Neuronal stem cell (in vitro differentiated cells): ENCODE results near the gene EFCAB7.

Source experiments
- DNase-seq: peaks from one replicate; pipeline ENCODE4 v3.0.0-alpha.2; 2013; ENCODE audit warnings: low spot score
- H2AFZ ChIP-seq: one replicate; pipeline ENCODE4 v1.6.1; 2013; ENCODE audit warnings: mild to moderate bottlenecking, low read length, inconsistent platforms
- H2AK5ac ChIP-seq: 2 replicates; pipeline ENCODE4 v1.6.1; 2013; ENCODE audit warnings: low read depth, mild to moderate bottlenecking, inconsistent platforms, low read length, moderate library complexity, mixed read lengths
- H2BK120ac ChIP-seq: 2 replicates; pipeline ENCODE4 v1.6.1; 2013; ENCODE audit warnings: low read depth, mild to moderate bottlenecking, inconsistent platforms, low read length, moderate library complexity, mixed read lengths
- H2BK12ac ChIP-seq: one replicate; pipeline ENCODE4 v1.6.1; 2013; ENCODE audit warnings: low read length, inconsistent platforms
- H2BK15ac ChIP-seq: 2 replicates; pipeline ENCODE4 v1.6.1; 2013; ENCODE audit warnings: mild to moderate bottlenecking, low read length, inconsistent platforms, mixed read lengths
- H2BK5ac ChIP-seq: one replicate; pipeline ENCODE4 v1.6.1; 2013; ENCODE audit warnings: inconsistent platforms, mild to moderate bottlenecking, low read length, moderate library complexity
- H3K14ac ChIP-seq: one replicate; pipeline ENCODE4 v1.6.1; 2013; ENCODE audit warnings: low read length, inconsistent platforms
- H3K18ac ChIP-seq: 2 replicates; pipeline ENCODE4 v1.6.1; 2013; ENCODE audit warnings: low read length, inconsistent platforms
- H3K23ac ChIP-seq: 2 replicates; pipeline ENCODE4 v1.6.1; 2013; ENCODE audit warnings: low read depth, mild to moderate bottlenecking, mixed read lengths, low read length, inconsistent platforms; ENCODE audit not compliant: poor library complexity
- H3K27ac ChIP-seq: replicated peaks from 3 replicates; pipeline ENCODE4 v1.5.1; 2013; ENCODE audit warnings: low read length, inconsistent platforms
- H3K27me3 ChIP-seq, 3 experiments: 2 replicates each; pipeline ENCODE4 v1.6.1; 2013; ENCODE audit warnings: low read length in 3 of 3, mild to moderate bottlenecking in 2 of 3, inconsistent platforms in 1 of 3, low read depth in 1 of 3, mixed read lengths in 1 of 3, moderate library complexity in 1 of 3; ENCODE audit not compliant: control insufficient read depth in 3 of 3, insufficient read depth in 3 of 3
- H3K36me3 ChIP-seq, 2 donors: replicated peaks in 1 of 2; 2 replicates each; pipeline ENCODE4 v1.6.1; 2013; ENCODE audit warnings: low read length in 2 of 2; ENCODE audit not compliant: control insufficient read depth in 2 of 2, insufficient read depth in 2 of 2
- H3K4ac ChIP-seq: 2 replicates; pipeline ENCODE4 v1.6.1; 2013; ENCODE audit warnings: inconsistent platforms, mild to moderate bottlenecking, low read length, moderate library complexity
- H3K4me1 ChIP-seq, 2 donors: 1 replicate in 1 of 2; 2 replicates in 1 of 2; pipeline ENCODE4 v1.6.1; 2013; ENCODE audit warnings: low read length in 2 of 2, low read depth in 1 of 2; ENCODE audit not compliant: control insufficient read depth in 2 of 2, insufficient read depth in 1 of 2
- H3K4me2 ChIP-seq: one replicate; pipeline ENCODE4 v1.6.1; 2013; ENCODE audit warnings: mild to moderate bottlenecking, low read length, inconsistent platforms; ENCODE audit not compliant: insufficient read depth, poor library complexity, severe bottlenecking
- H3K4me3 ChIP-seq, 2 donors: 2 replicates each; pipeline ENCODE4 v1.5.1; 2013; ENCODE audit warnings: low read length in 2 of 2, mild to moderate bottlenecking in 2 of 2, inconsistent platforms in 1 of 2, moderate library complexity in 1 of 2
- H3K79me1 ChIP-seq: one replicate; pipeline ENCODE4 v1.6.1; 2013; ENCODE audit warnings: low read depth, mild to moderate bottlenecking, inconsistent platforms, low read length, moderate library complexity
- H3K9ac ChIP-seq: one replicate; pipeline ENCODE4 v1.6.1; 2013; ENCODE audit warnings: mild to moderate bottlenecking, low read depth, low read length, inconsistent platforms; ENCODE audit not compliant: poor library complexity
- H3K9me3 ChIP-seq, 2 donors: replicated peaks in 1 of 2; 2 replicates each; pipeline versions ENCODE3 to v1.6.1; 2013; ENCODE audit warnings: low read length in 2 of 2, mild to moderate bottlenecking in 2 of 2, inconsistent platforms in 1 of 2, low read depth in 1 of 2, mixed read lengths in 1 of 2, moderate library complexity in 1 of 2; ENCODE audit not compliant: control insufficient read depth in 2 of 2, insufficient read depth in 1 of 2
- H4K8ac ChIP-seq: one replicate; pipeline ENCODE4 v1.6.1; 2013; ENCODE audit warnings: low read depth, mild to moderate bottlenecking, inconsistent platforms, low read length, moderate library complexity
- H4K91ac ChIP-seq: one replicate; pipeline ENCODE4 v1.6.1; 2013; ENCODE audit warnings: low read length, low read depth, mild to moderate bottlenecking, inconsistent platforms; ENCODE audit not compliant: poor library complexity
- WGBS, 2 donors: extraction: QIAGEN DNeasy Blood & Tissue Kit; methylation state at CpG; one replicate each; pipeline ENCODE4 v1.1.7; 2013; ENCODE audit warnings: missing lambda C conversion rate in 2 of 2, mixed read lengths in 1 of 2; ENCODE audit not compliant: insufficient read length in 2 of 2, insufficient replicate concordance in 1 of 2; ENCODE audit errors: extremely low coverage in 2 of 2; 5-methylcytosine and 5-hydroxymethylcytosine counted together

EFCAB7 gene

DNA sequence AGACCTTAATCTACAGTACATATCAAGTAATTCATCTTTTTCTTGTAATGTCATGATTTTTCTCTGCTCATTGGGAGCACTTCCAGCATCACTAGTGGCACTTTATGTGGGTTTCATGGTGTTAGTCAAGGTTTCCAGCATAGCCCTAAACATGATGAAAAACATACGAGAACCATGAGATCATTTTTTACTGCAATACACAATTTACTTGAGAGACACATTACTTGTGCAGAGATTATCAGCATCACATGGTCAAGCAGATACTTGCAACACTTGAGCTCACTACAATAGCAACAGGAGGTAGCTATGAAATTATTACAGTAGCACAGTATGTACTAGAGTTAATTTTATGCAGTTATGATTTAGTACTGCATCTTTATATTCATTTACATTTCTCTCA is 36.7 kb upstream of the EFCAB7 start:
- H3K9me3 ChIP-seq, result no peaks in the 10 kb centered on the region
- DNase-seq, result no peak
- H2AK5ac ChIP-seq, result no peak overlapping the region
- no peak overlapping the region for H3K23ac ChIP-seq
- H3K79me1 ChIP-seq, result no peaks in the 10 kb centered on the region
- no CpG with 5 or more reads among the region's 1 CpG for WGBS, 2 donors
- no peak overlapping the region for H3K9ac ChIP-seq
- no peak overlapping the region for H4K91ac ChIP-seq
- H3K36me3 ChIP-seq, result peaks cover 0 to 21% of the 10 kb centered on the region in 2 donors
- no peak overlapping the region for H3K4me2 ChIP-seq
- H3K27ac ChIP-seq, result no peak overlapping the region
- H3K27me3 ChIP-seq, result no peaks in the 10 kb centered on the region
- H3K4me3 ChIP-seq, result no peak overlapping the region
- H3K18ac ChIP-seq, result no peak overlapping the region
- no peaks in the 10 kb centered on the region for H3K4me1 ChIP-seq
- no peak overlapping the region for H2AFZ ChIP-seq
- no peak overlapping the region for H2BK12ac ChIP-seq
- H2BK15ac ChIP-seq, result no peak overlapping the region
- no peak overlapping the region for H4K8ac ChIP-seq
- H2BK5ac ChIP-seq, result no peak overlapping the region
- H3K14ac ChIP-seq, result no peak overlapping the region
- no peak overlapping the region for H3K4ac ChIP-seq
- H2BK120ac ChIP-seq, result no peak overlapping the region

DNA sequence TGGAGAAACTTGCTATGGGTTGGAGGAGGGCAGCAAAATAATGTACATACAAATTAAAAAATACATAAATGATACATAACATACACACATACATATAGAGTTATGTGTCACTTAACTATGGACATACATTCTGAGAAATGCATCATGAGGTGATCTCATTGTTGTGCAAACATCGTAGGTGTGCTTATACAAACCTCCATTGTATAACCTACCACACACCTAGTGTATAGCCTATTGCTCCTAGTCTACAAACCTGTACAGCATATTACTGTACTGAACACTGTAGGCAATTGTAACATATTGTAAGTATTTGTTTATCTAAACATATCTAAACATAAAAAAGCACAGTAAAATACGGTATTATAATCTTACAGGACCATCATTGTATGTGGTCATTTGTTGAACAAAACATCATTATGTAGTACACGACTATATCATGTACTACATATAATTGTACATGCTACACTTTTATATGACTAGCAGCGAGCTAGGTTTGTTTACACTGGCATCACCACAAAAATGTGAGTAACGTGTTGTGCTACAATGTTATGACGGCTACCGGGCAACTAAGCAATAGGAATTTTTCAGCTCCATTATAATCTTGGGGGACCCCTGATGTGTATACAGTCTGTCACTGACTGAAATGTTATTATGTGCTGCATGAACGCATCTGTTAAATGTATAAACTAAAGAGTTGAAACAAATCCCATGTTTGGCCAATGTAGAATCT is 35.8 kb upstream of the EFCAB7 start:
- H3K4me2 ChIP-seq, result no peak overlapping the region
- H3K18ac ChIP-seq, result no peak overlapping the region
- no peak overlapping the region for H2BK15ac ChIP-seq
- H3K27ac ChIP-seq, result no peak overlapping the region
- no peak overlapping the region for H2AK5ac ChIP-seq
- no peak overlapping the region for H2BK12ac ChIP-seq
- H4K8ac ChIP-seq, result no peak overlapping the region
- H3K9me3 ChIP-seq, result no peaks in the 10 kb centered on the region
- no peak overlapping the region for H3K4ac ChIP-seq
- H2AFZ ChIP-seq, result no peak overlapping the region
- no CpG with 5 or more reads among the region's 8 CpGs for WGBS, 2 donors
- no peaks in the 10 kb centered on the region for H3K4me1 ChIP-seq
- no peaks in the 10 kb centered on the region for H3K79me1 ChIP-seq
- H3K23ac ChIP-seq, result no peak overlapping the region
- no peak overlapping the region for H2BK5ac ChIP-seq
- H3K36me3 ChIP-seq, result peaks cover 0 to 21% of the 10 kb centered on the region in 2 donors
- no peak overlapping the region for H3K14ac ChIP-seq
- no peak overlapping the region for H3K4me3 ChIP-seq
- no peak overlapping the region for H2BK120ac ChIP-seq
- no peak for DNase-seq
- no peaks in the 10 kb centered on the region for H3K27me3 ChIP-seq
- H4K91ac ChIP-seq, result no peak overlapping the region
- H3K9ac ChIP-seq, result no peak overlapping the region

DNA sequence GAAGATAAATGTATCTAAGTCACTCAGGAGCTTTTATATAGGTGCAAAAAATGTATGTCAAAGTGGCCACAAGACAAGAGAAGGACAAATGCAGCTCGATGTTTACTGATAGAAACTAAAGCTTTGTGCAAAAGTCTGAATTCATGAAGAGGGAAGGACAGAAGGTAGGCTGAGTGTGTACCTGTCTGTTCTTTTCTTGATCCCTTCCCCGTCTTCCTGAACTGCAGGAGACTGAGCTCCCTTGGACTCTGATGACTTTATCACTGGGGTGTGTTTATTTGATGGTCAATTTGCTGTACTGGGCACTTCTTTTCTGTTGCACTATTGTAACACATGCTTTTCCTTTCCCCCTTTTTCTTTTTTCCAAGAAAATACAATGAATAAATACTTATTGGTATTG is 25.7 kb upstream of the EFCAB7 start:
- Histone ChIP-seq H3K79me1 (peaks cover 3% of the 10 kb centered on the region), H3K36me3 (peaks cover 0 to 3% of the 10 kb centered on the region in 2 donors), H2BK15ac (no peak overlapping the region), H3K4me1 (no peaks in the 10 kb centered on the region), H2BK120ac (no peak overlapping the region), H3K23ac (no peak overlapping the region), H2BK12ac (no peak overlapping the region), H4K91ac (no peak overlapping the region), H3K4ac (no peak overlapping the region), H3K27me3 (no peaks in the 10 kb centered on the region), H3K14ac (no peak overlapping the region), H4K8ac (no peak overlapping the region), H3K4me3 (no peak overlapping the region), H3K9me3 (peaks cover 0 to 5% of the 10 kb centered on the region in 2 donors), H2AK5ac (no peak overlapping the region), H2BK5ac (no peak overlapping the region), H3K9ac (no peak overlapping the region), H3K18ac (no peak overlapping the region), H2AFZ (no peak overlapping the region), H3K27ac (no peak overlapping the region), H3K4me2 (no peak overlapping the region)
- DNase-seq, result no peak
- no CpG with 5 or more reads among the region's 2 CpGs for WGBS, 2 donors

DNA sequence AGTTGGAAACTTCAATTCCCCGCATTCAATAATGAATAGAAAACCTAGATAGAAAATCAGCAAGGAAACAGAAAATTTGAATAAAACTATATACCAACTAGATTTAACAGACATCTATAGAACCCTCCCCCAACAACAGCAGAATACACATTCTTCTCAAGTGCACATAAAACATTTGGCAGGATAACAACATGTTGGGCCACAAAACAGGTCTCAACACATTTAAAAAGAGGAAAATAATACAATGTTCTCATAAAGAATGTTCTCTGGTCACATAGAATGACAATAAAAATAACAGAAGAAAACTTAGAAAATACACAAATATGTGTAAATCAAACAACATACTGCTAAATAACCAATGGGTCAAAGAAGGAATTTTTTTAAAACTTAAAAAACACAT is 25.2 kb upstream of the EFCAB7 start:
- Histone ChIP-seq H3K4ac (no peak overlapping the region), H3K4me2 (no peak overlapping the region), H3K23ac (no peak overlapping the region), H3K27ac (no peak overlapping the region), H4K8ac (no peak overlapping the region), H3K4me1 (no peaks in the 10 kb centered on the region), H2BK15ac (no peak overlapping the region), H2AFZ (no peak overlapping the region), H3K79me1 (peaks cover 3% of the 10 kb centered on the region), H3K9me3 (peaks cover 0 to 5% of the 10 kb centered on the region in 2 donors), H3K9ac (no peak overlapping the region), H3K14ac (no peak overlapping the region), H2BK5ac (no peak overlapping the region), H2BK120ac (no peak overlapping the region), H2BK12ac (no peak overlapping the region), H4K91ac (no peak overlapping the region), H2AK5ac (no peak overlapping the region), H3K36me3 (peaks cover 0 to 3% of the 10 kb centered on the region in 2 donors), H3K18ac (no peak overlapping the region), H3K4me3 (no peak overlapping the region), H3K27me3 (no peaks in the 10 kb centered on the region)
- no CpG with 5 or more reads among the region's 1 CpG for WGBS, 2 donors
- no peak for DNase-seq
